ENCODE measurements around the gene GTF2H3.

GTF2H3 gene

DNA sequence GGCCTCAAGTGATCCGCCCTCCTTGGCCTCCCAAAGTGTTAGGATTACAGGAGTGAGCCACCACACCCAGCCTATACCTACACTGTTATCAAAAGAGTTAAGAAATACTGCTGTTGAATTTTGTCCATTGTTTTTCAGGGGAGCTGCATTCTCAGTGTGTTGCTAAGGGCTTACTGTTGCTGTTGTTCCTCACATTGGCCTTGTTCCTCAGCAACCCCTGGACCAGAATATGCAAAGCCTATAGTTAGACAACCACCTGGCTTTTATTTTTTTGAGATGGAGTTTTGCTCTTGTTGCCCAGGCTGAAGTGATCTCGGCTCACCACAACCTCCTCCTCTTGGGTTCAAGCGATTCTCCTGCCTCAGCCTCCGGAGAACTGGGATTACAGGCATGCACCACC lies 73.8 kb downstream of the GTF2H3 start:
- no peak for DNase-seq (ENCODE audit: low read depth, low spot score)
